B cell (primary cell): ENCODE measurements around the gene RNF220. TPM values are rescaled to one million over a fixed set of nuclear protein-coding genes. Genes with fewer than 3 reads are reported as not detected.

Experiments
- ATAC-seq: fragments of 200-7000 bp; cut with Tn5 transposase; one replicate; pipeline ENCODE4 v1.10.0; 2021; ENCODE audit warnings: low read depth, mild to moderate bottlenecking, moderate number of reproducible peaks, moderate library complexity
- CTCF ChIA-PET: fragments of 350-600 bp; sonication (Branson Sonifier 250); formaldehyde crosslinking; loops from one replicate; lab custom pipeline; 2021; ENCODE audit warnings: antibody characterized with exemption, inconsistent platforms; lab: Charles Lee
- POLR2A ChIA-PET: fragments of 350-600 bp; sonication (Branson Sonifier 250); formaldehyde crosslinking; loops from one replicate; lab custom pipeline; 2021; ENCODE audit warnings: antibody characterized with exemption; lab: Charles Lee
- DNase-seq: peaks from one replicate; pipeline ENCODE4 v3.0.0; 2013
- H2AFZ ChIP-seq: 2 replicates; pipeline ENCODE4 v1.6.1; 2012; ENCODE audit warnings: mild to moderate bottlenecking, low read depth, low read length; ENCODE audit not compliant: insufficient read depth, poor library complexity, severe bottlenecking
- H3K27ac ChIP-seq, 2 donors: 1 replicate in 1 of 2; 2 replicates in 1 of 2; pipeline ENCODE4 v1.5.1; 2012 to 2013; ENCODE audit warnings: low read length in 2 of 2, mild to moderate bottlenecking in 2 of 2, moderate library complexity in 1 of 2
- H3K27me3 ChIP-seq, 4 experiments: fragments of 200-600 bp in 1 of 4; sonication (generic) in 1 of 4; replicated peaks in 1 of 4; 1 replicate in 2 of 4; 2 replicates in 2 of 4; pipeline versions ENCODE4 v1.6.1 to v1.7.0; 2013 to 2016; ENCODE audit warnings: low read length in 3 of 4, mild to moderate bottlenecking in 2 of 4, mixed read lengths in 1 of 4, moderate library complexity in 1 of 4; ENCODE audit not compliant: insufficient read depth in 4 of 4, control insufficient read depth in 3 of 4; ENCODE audit errors: control extremely low read depth in 1 of 4
- H3K36me3 ChIP-seq, 2 experiments: replicated peaks in 1 of 2; 1 replicate in 1 of 2; 2 replicates in 1 of 2; pipeline versions ENCODE4 v1.6.1 to v1.7.1; 2013; ENCODE audit warnings: low read length in 1 of 2; ENCODE audit not compliant: insufficient read depth in 2 of 2, control insufficient read depth in 1 of 2; ENCODE audit errors: control extremely low read depth in 1 of 2, extremely low read depth in 1 of 2
- H3K4me1 ChIP-seq, 2 donors: fragments of 200-600 bp in 1 of 2; sonication (generic) in 1 of 2; 1 replicate in 1 of 2; 2 replicates in 1 of 2; pipeline versions ENCODE4 v1.5.1 to v1.6.1; 2013 to 2017; ENCODE audit warnings: low read length in 2 of 2; ENCODE audit not compliant: control insufficient read depth in 2 of 2, insufficient read depth in 2 of 2
- H3K4me2 ChIP-seq: replicated peaks from 2 replicates; pipeline ENCODE3; 2012; ENCODE audit warnings: mild to moderate bottlenecking, low read depth, low read length; ENCODE audit not compliant: poor library complexity, severe bottlenecking
- H3K4me3 ChIP-seq, 5 experiments: fragments of 200-600 bp in 1 of 5; sonication (generic) in 1 of 5; 1 replicate in 3 of 5; 2 replicates in 2 of 5; pipeline versions ENCODE4 v1.5.1 to v1.7.0; 2011 to 2016; ENCODE audit warnings: low read length in 4 of 5, mild to moderate bottlenecking in 4 of 5, low read depth in 2 of 5, control low read depth in 1 of 5, moderate library complexity in 1 of 5; ENCODE audit not compliant: insufficient read depth in 1 of 5; ENCODE audit errors: control extremely low read depth in 1 of 5, extremely low read depth in 1 of 5
- H3K79me2 ChIP-seq: fragments of 200-600 bp; sonication (generic); one replicate; pipeline ENCODE4 v1.6.0; 2016; ENCODE audit warnings: low read length; ENCODE audit not compliant: control insufficient read depth, insufficient read depth
- H3K9ac ChIP-seq: fragments of 200-600 bp; sonication (generic); 2 replicates; pipeline ENCODE4 v1.6.1; 2017; ENCODE audit warnings: mild to moderate bottlenecking, low read length, moderate library complexity
- H3K9me3 ChIP-seq, 3 donors: one replicate each; pipeline versions ENCODE4 v1.6.1 to v1.7.1; 2013; ENCODE audit warnings: low read length in 2 of 3; ENCODE audit not compliant: control insufficient read depth in 2 of 3, insufficient read depth in 1 of 3; ENCODE audit errors: control extremely low read depth in 1 of 3
- H4K20me1 ChIP-seq: 2 replicates; pipeline ENCODE4 v1.6.0; 2012; ENCODE audit warnings: mild to moderate bottlenecking, low read length; ENCODE audit not compliant: insufficient read depth, control insufficient read depth, poor library complexity, severe bottlenecking
- H3K27ac Mint-ChIP-seq: one replicate; pipeline ENCODE4 v1.8.0; 2021; ENCODE audit warnings: mixed read lengths
- H3K27me3 Mint-ChIP-seq: one replicate; pipeline ENCODE4 v1.8.0; 2021; ENCODE audit warnings: mixed read lengths
- H3K4me1 Mint-ChIP-seq: one replicate; pipeline ENCODE4 v1.8.0; 2021; ENCODE audit warnings: mixed read lengths
- H3K4me3 Mint-ChIP-seq: one replicate; pipeline ENCODE4 v1.8.0; 2021; ENCODE audit warnings: mixed read lengths
- H3K9me3 Mint-ChIP-seq: one replicate; pipeline ENCODE4 v1.8.0; 2022; ENCODE audit warnings: mixed read lengths; ENCODE audit not compliant: insufficient read depth
- EZH2 ChIP-seq: IDR thresholded peaks from 2 replicates; pipeline ENCODE4 v1.6.1; 2012; ENCODE audit warnings: borderline replicate concordance, low read depth, mild to moderate bottlenecking, moderate library complexity, low read length; ENCODE audit not compliant: insufficient read depth, poor library complexity, severe bottlenecking
- WGBS: methylation state at CpG from one replicate; pipeline ENCODE4 v1.1.5; 2013; ENCODE audit warnings: missing lambda C conversion rate; ENCODE audit not compliant: insufficient coverage; 5-methylcytosine and 5-hydroxymethylcytosine counted together
- intact Hi-C: fragments of 100-400 bp; cut with micrococcal nuclease; formaldehyde crosslinking; loops from one replicate; pipeline ENCODE4 v1.10.0; 2022
- polyA plus RNA-seq: library from polyadenylated mRNA; depleted of rRNA; stranded (reverse); fragments of >200 nt; gene quantifications from 2 replicates; pipeline ENCODE4 v1.2.3, GENCODE V29; 2012
- total RNA-seq, 2 donors: library from RNA; stranded (reverse); fragments of 120-200 nt in 1 of 2; gene quantifications; 1 replicate in 1 of 2; 2 replicates in 1 of 2; pipeline versions ENCODE4 v1.2.3 to v1.2.4, GENCODE V29; 2013 to 2022
- TF ChIP-seq, protein P1 (sequence below): fragments of 200-600 bp; IDR thresholded peaks from one replicate; pipeline ENCODE4 v1.8.0; 2022; ENCODE audit warnings: antibody characterized with exemption, mild to moderate bottlenecking

Gene RNF220
- total and polyA plus RNA-seq, 2 donors (not counting 1 experiment from before 2014, with no cell fraction given): 115 to 141 TPM

DNA sequence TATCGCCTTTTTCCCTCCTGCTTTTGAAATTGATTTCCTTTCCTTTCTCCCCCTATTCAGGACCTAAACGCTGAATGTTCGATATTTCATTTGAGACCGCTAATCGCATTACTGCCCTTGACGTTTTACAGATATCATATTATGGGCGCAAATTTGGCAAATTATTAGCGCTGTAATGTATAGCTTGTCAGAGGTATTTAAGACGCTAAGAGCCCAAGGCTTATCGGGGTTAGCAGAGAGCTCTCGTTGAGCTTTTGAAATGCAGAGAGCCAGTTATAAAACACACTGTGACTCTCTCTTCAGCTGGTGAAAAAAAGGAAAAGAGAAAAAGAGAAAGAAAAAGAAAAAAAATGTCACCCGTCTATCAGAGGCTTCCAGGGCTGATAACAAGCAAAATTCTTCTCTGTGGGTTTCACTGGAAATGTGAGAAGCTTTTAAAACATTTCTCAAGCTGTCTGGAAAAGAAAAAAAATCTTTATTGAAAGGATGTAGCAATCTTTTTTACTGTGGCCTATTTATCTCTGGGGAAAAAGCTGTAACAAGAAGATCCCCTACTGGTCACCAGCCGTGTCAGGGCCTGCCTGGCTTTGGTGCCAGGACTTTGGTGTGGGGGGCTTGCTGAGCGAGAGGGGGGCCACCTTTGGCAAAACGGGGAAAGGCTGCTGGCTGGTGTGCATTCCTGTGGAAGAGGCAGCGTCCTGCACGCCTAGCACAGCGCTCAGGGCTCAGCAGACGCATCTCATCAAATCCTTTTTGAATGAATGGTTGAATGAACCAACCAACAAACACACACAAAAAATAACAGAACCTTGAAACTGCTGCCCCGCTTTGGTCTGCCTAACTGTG, 119.8 kb downstream of the RNF220 start:
- Mint-ChIP-seq H3K9me3 (no peaks in the 10 kb centered on the region), H3K4me1 (no peaks in the 10 kb centered on the region), H3K27ac (no peak overlapping the region), H3K27me3 (peaks cover 4% of the 10 kb centered on the region), H3K4me3 (no peak overlapping the region)
- TF ChIP-seq EZH2: no peak
- TF ChIP-seq, protein P1, sequence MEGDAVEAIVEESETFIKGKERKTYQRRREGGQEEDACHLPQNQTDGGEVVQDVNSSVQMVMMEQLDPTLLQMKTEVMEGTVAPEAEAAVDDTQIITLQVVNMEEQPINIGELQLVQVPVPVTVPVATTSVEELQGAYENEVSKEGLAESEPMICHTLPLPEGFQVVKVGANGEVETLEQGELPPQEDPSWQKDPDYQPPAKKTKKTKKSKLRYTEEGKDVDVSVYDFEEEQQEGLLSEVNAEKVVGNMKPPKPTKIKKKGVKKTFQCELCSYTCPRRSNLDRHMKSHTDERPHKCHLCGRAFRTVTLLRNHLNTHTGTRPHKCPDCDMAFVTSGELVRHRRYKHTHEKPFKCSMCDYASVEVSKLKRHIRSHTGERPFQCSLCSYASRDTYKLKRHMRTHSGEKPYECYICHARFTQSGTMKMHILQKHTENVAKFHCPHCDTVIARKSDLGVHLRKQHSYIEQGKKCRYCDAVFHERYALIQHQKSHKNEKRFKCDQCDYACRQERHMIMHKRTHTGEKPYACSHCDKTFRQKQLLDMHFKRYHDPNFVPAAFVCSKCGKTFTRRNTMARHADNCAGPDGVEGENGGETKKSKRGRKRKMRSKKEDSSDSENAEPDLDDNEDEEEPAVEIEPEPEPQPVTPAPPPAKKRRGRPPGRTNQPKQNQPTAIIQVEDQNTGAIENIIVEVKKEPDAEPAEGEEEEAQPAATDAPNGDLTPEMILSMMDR: no peak
- ATAC-seq: no peak
- no peak overlapping the region for H3K9ac ChIP-seq
- H3K4me1 ChIP-seq: no peaks in the 10 kb centered on the region
- no peak overlapping the region for H3K27ac ChIP-seq
- H2AFZ ChIP-seq: no peak overlapping the region
- H4K20me1 ChIP-seq: no peaks in the 10 kb centered on the region
- no peaks in the 10 kb centered on the region for H3K79me2 ChIP-seq
- H3K36me3 ChIP-seq: no peaks in the 10 kb centered on the region
- no peaks in the 10 kb centered on the region for H3K27me3 ChIP-seq
- no peak overlapping the region for H3K4me2 ChIP-seq
- H3K4me3 ChIP-seq: no peak overlapping the region
- intact Hi-C loops: no loop called here
- POLR2A ChIA-PET: interaction anchor here (0.6 kb wide), 1 partner anchor 447 kb away, joined by 5 read pairs; no protein-coding TSS in a partner anchor
- CTCF ChIA-PET: no interaction called here
- H3K9me3 ChIP-seq: no peaks in the 10 kb centered on the region
- WGBS: 92% methylated on average over 13 of the region's 20 CpGs
- DNase-seq: no peak

DNA sequence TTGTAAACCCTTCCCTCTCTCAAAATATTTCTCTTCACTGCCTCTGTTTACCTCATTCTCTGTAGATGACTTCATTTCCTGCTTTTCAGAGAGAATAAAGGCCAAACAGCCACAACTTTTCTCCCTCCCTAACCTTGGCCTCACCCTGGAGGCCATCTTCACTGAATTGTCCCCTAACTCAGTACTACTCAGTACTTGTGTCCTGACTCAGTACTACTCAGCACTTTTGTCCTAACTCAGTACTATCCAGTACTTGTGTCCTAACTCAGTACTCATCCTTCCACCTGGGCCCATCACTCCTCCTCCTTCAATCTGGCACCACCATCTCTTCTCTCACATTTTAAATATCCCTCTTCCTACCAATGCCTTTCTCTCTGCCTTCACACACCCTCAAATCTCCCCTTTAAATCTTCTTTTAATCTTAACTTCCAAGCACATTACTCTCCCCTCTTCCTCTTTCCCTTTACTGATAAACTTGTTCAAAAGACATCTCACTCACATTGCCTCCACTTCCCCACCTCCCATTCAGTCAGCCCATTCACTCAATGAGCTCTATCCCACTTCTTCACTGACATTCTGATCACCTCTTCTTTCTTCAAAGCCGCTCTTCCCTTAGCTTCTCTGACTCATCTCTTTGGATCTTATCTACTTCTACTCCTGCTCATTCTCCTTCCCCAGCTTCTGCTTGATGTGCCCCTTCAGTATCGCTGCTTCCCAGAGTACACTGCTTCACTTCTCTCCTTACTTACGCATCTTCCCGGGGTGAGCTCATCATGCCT, 121.4 kb downstream of the RNF220 start:
- H4K20me1 ChIP-seq: no peaks in the 10 kb centered on the region
- H3K27me3 ChIP-seq: no peaks in the 10 kb centered on the region
- no peaks in the 10 kb centered on the region for H3K4me1 Mint-ChIP-seq
- POLR2A ChIA-PET: no interaction called here
- H3K9ac ChIP-seq: no peak overlapping the region
- peaks cover 5% of the 10 kb centered on the region for H3K27me3 Mint-ChIP-seq
- H3K4me2 ChIP-seq: no peak overlapping the region
- no peak for DNase-seq
- H3K9me3 Mint-ChIP-seq: no peaks in the 10 kb centered on the region
- no peak overlapping the region for H3K4me3 Mint-ChIP-seq
- WGBS: 98% methylated on average over 4 of the region's 4 CpGs
- H3K27ac ChIP-seq: no peak overlapping the region
- ATAC-seq: no peak
- H3K4me1 ChIP-seq: no peaks in the 10 kb centered on the region
- H3K27ac Mint-ChIP-seq: no peak overlapping the region
- no peaks in the 10 kb centered on the region for H3K36me3 ChIP-seq
- H3K9me3 ChIP-seq: no peaks in the 10 kb centered on the region
- CTCF ChIA-PET: no interaction called here
- TF ChIP-seq, protein P1: no peak
- TF ChIP-seq EZH2: no peak
- intact Hi-C loops: no loop called here
- no peaks in the 10 kb centered on the region for H3K79me2 ChIP-seq
- H3K4me3 ChIP-seq: no peak overlapping the region
- no peak overlapping the region for H2AFZ ChIP-seq
